IMR-90 (cell line): ENCODE data around the gene NXPH2. TPM values are rescaled to one million over a fixed set of nuclear protein-coding genes. Genes with fewer than 3 reads are reported as not detected.

Source experiments
- ATAC-seq: fragments of 200-7000 bp; cut with Tn5 transposase; 2 replicates; pipeline ENCODE4 v1.9.1; 2020; ENCODE audit warnings: low read depth, mild to moderate bottlenecking, moderate library complexity
- BruUV-seq: library from RNA; stranded (reverse); fragments of 400-500 nt; replicated peaks from 2 replicates; lab custom pipeline; 2021; lab: Mats Ljungman, UMichigan
- CTCF ChIA-PET: fragments of 300-600 bp; formaldehyde crosslinking; extraction: SDS; loops from one replicate; lab custom pipeline; 2021; ENCODE audit warnings: antibody characterized with exemption; lab: Yijun Ruan, JAX
- POLR2A ChIA-PET: fragments of 300-600 bp; sonication (Branson Sonifier 250); formaldehyde crosslinking; loops from one replicate; lab custom pipeline; 2022; ENCODE audit warnings: antibody characterized with exemption; ENCODE audit not compliant: unreplicated experiment; lab: Charles Lee
- DNase-seq: peaks from one replicate; pipeline ENCODE4 v3.0.0; 2013
- H2AFZ ChIP-seq: replicated peaks from 2 replicates; pipeline ENCODE3; 2013; ENCODE audit warnings: low read length, mild to moderate bottlenecking; ENCODE audit not compliant: poor library complexity
- H2AK5ac ChIP-seq: 2 replicates; pipeline ENCODE4 v1.6.1; 2013; ENCODE audit warnings: low read depth, low read length, inconsistent platforms
- H2AK9ac ChIP-seq: replicated peaks from 2 replicates; pipeline ENCODE3; 2013; ENCODE audit warnings: mild to moderate bottlenecking, low read depth, low read length, moderate library complexity; ENCODE audit not compliant: poor library complexity
- H2BK120ac ChIP-seq: 2 replicates; pipeline ENCODE4 v1.6.1; 2013; ENCODE audit warnings: low read depth, low read length, inconsistent platforms
- H2BK15ac ChIP-seq: 3 replicates; pipeline ENCODE4 v1.6.1; 2013; ENCODE audit warnings: low read depth, low read length, inconsistent platforms
- H2BK20ac ChIP-seq: 2 replicates; pipeline ENCODE4 v1.6.1; 2013; ENCODE audit warnings: low read depth, mild to moderate bottlenecking, inconsistent platforms, low read length, moderate library complexity
- H2BK5ac ChIP-seq: 2 replicates; pipeline ENCODE4 v1.6.1; 2013; ENCODE audit warnings: mild to moderate bottlenecking, low read depth, low read length, inconsistent platforms; ENCODE audit not compliant: poor library complexity, severe bottlenecking
- H3K14ac ChIP-seq: replicated peaks from 2 replicates; pipeline ENCODE4 v1.6.1; 2013; ENCODE audit warnings: low read depth, low read length, inconsistent platforms
- H3K18ac ChIP-seq: 2 replicates; pipeline ENCODE4 v1.6.1; 2013; ENCODE audit warnings: low read depth, low read length, control low read depth
- H3K23ac ChIP-seq: 2 replicates; pipeline ENCODE4 v1.6.1; 2013; ENCODE audit warnings: low read depth, low read length, inconsistent platforms
- H3K27ac ChIP-seq: 2 replicates; pipeline ENCODE4 v1.5.1; 2013; ENCODE audit warnings: mild to moderate bottlenecking, control low read depth, low read length; ENCODE audit not compliant: insufficient read depth
- H3K27me3 ChIP-seq: 2 replicates; pipeline ENCODE4 v1.6.1; 2013; ENCODE audit warnings: low read length; ENCODE audit not compliant: control insufficient read depth, insufficient read depth
- H3K36me3 ChIP-seq: 2 replicates; pipeline ENCODE4 v1.6.1; 2013; ENCODE audit warnings: low read length, mixed read lengths; ENCODE audit not compliant: control insufficient read depth, insufficient read depth
- H3K4ac ChIP-seq: 2 replicates; pipeline ENCODE4 v1.6.1; 2013; ENCODE audit warnings: low read depth, low read length, inconsistent platforms
- H3K4me1 ChIP-seq: 2 replicates; pipeline ENCODE4 v1.6.1; 2013; ENCODE audit warnings: low read length, mixed read lengths; ENCODE audit not compliant: control insufficient read depth, insufficient read depth
- H3K4me2 ChIP-seq: 2 replicates; pipeline ENCODE4 v1.6.1; 2013; ENCODE audit warnings: low read depth, mild to moderate bottlenecking, control low read depth, low read length, moderate library complexity
- H3K4me3 ChIP-seq: 2 replicates; pipeline ENCODE4 v1.5.1; 2013; ENCODE audit warnings: low read depth, mild to moderate bottlenecking, control low read depth, low read length, moderate library complexity; ENCODE audit not compliant: insufficient read depth
- H3K56ac ChIP-seq: 2 replicates; pipeline ENCODE4 v1.6.1; 2013; ENCODE audit warnings: low read length, inconsistent platforms; ENCODE audit not compliant: insufficient read depth; ENCODE audit errors: extremely low read depth
- H3K79me1 ChIP-seq, 2 experiments: 2 replicates each; pipeline ENCODE4 v1.6.1; 2013; ENCODE audit warnings: low read length in 2 of 2, inconsistent platforms in 1 of 2, low read depth in 1 of 2
- H3K9ac ChIP-seq: 2 replicates; pipeline ENCODE4 v1.6.1; 2013; ENCODE audit warnings: low read depth, low read length, control low read depth
- H3K9me1 ChIP-seq: 2 replicates; pipeline ENCODE4 v1.6.1; 2013; ENCODE audit warnings: low read length, inconsistent platforms; ENCODE audit not compliant: insufficient read depth
- H3K9me3 ChIP-seq: 2 replicates; pipeline ENCODE4 v1.6.1; 2013; ENCODE audit warnings: low read length; ENCODE audit not compliant: control insufficient read depth, insufficient read depth
- H4K20me1 ChIP-seq: 2 replicates; pipeline ENCODE4 v1.6.1; 2013; ENCODE audit warnings: low read length, inconsistent platforms; ENCODE audit not compliant: insufficient read depth
- H4K5ac ChIP-seq: 2 replicates; pipeline ENCODE4 v1.6.1; 2013; ENCODE audit warnings: mild to moderate bottlenecking, low read depth, low read length, control low read depth
- H4K8ac ChIP-seq, 2 experiments: 2 replicates each; pipeline ENCODE4 v1.6.1; 2013; ENCODE audit warnings: low read depth in 2 of 2, low read length in 2 of 2, control low read depth in 1 of 2, inconsistent platforms in 1 of 2
- H4K91ac ChIP-seq: 2 replicates; pipeline ENCODE4 v1.6.1; 2013; ENCODE audit warnings: low read depth, low read length, inconsistent platforms; ENCODE audit not compliant: insufficient read depth
- CEBPB ChIP-seq: IDR thresholded peaks from 2 replicates; pipeline ENCODE4 v1.6.1; 2012; ENCODE audit warnings: low read depth, low read length, improper control_type of control experiment
- CHD1 ChIP-seq: IDR thresholded peaks from 2 replicates; pipeline ENCODE4 v1.6.1; 2012; ENCODE audit warnings: low read depth, low read length, improper control_type of control experiment
- ELK1 ChIP-seq: fragments of 150-350 bp; IDR thresholded peaks from 2 replicates; pipeline ENCODE4 v1.6.1; 2016; ENCODE audit warnings: low read depth, mild to moderate bottlenecking, low read length, moderate library complexity, borderline replicate concordance
- RAD21 ChIP-seq: IDR thresholded peaks from 2 replicates; pipeline ENCODE4 v1.6.1; 2012; ENCODE audit warnings: low read length, improper control_type of control experiment
- SMC3 ChIP-seq: fragments of 150-350 bp; IDR thresholded peaks from 2 replicates; pipeline ENCODE4 v1.6.1; 2016; ENCODE audit warnings: low read depth, mild to moderate bottlenecking, antibody characterized with exemption, low read length, moderate library complexity
- WGBS, 2 experiments: methylation state at CpG; one replicate each; pipeline versions ENCODE4 v1.1.5 to v1.1.7; 2013; ENCODE audit warnings: missing lambda C conversion rate in 2 of 2; ENCODE audit not compliant: insufficient read length in 1 of 2; ENCODE audit errors: extremely low coverage in 2 of 2; 5-methylcytosine and 5-hydroxymethylcytosine counted together
- dilution Hi-C: fragments of 300-500 bp; cut with HindIII; formaldehyde crosslinking; loops from one replicate; pipeline ENCODE4 v1.14.3; 2018; ENCODE audit warnings: low sequenced_read_pairs; ENCODE audit not compliant: unreplicated experiment
- in situ Hi-C: fragments of 300-500 bp; cut with MboI; formaldehyde crosslinking; loops from 3 replicates; pipeline ENCODE4 v1.14.3; 2019; ENCODE audit warnings: low sequenced_read_pairs, inconsistent platforms, mixed read lengths
- intact Hi-C: fragments of 100-400 bp; cut with micrococcal nuclease; formaldehyde crosslinking; loops from 2 replicates; pipeline ENCODE4 v1.10.0; 2022
- polyA plus RNA-seq, 3 experiments: library from polyadenylated mRNA; depleted of rRNA; stranded (reverse); fragments of >200 nt; gene quantifications; 2 replicates each; pipeline ENCODE4 v1.2.3, GENCODE V29; 2012; ENCODE audit warnings: low replicate concordance in 1 of 3
- total RNA-seq: library from RNA; depleted of rRNA; stranded (reverse); fragments of >200 nt; gene quantifications from 2 replicates; pipeline ENCODE4 v1.2.3, GENCODE V29; 2012
- TF ChIP-seq, protein P1 (sequence below): conservative IDR thresholded peaks from 2 replicates; pipeline ENCODE4 v1.5.1; 2012; ENCODE audit warnings: mild to moderate bottlenecking, low read depth, low read length, improper control_type of control experiment

Gene NXPH2
- total and polyA plus RNA-seq, 2 of the 4 experiments (the other 2 are of a cell fraction): not detected

- dilution Hi-C loops (no loop called here), intact Hi-C loops (no loop called here), in situ Hi-C loops (no loop called here)
- no peak overlapping the region for H3K4me2 ChIP-seq
- H3K27ac ChIP-seq: no peak overlapping the region
- no peak overlapping the region for H2AFZ ChIP-seq
- no peak overlapping the region for H3K56ac ChIP-seq
- H3K4me1 ChIP-seq: no peaks in the 10 kb centered on the region
- H3K9me3 ChIP-seq: no peaks in the 10 kb centered on the region
- no peak overlapping the region for H3K9ac ChIP-seq
- ChIA-PET CTCF (interaction anchor here (0.6 kb wide), 1 partner anchor 77 kb away, joined by 3 read pairs; no protein-coding TSS in a partner anchor), POLR2A (no interaction called here)
- no peak for ATAC-seq
- H2BK5ac ChIP-seq: no peak overlapping the region
- no peak overlapping the region for H2AK9ac ChIP-seq
- no peak overlapping the region for H3K14ac ChIP-seq
- no peaks in the 10 kb centered on the region for H4K20me1 ChIP-seq
- no peak overlapping the region for H2BK120ac ChIP-seq
- no peak overlapping the region for H4K8ac ChIP-seq
- H3K23ac ChIP-seq: no peak overlapping the region
- H3K79me1 ChIP-seq: no peaks in the 10 kb centered on the region
- no peak overlapping the region for H3K18ac ChIP-seq
- no peaks in the 10 kb centered on the region for H3K27me3 ChIP-seq
- no peaks in the 10 kb centered on the region for H3K9me1 ChIP-seq
- no peak overlapping the region for H3K4me3 ChIP-seq
- H4K5ac ChIP-seq: no peak overlapping the region
- no peaks in the 10 kb centered on the region for H3K36me3 ChIP-seq
- no TSS peak for BruUV-seq
- no peak overlapping the region for H2BK15ac ChIP-seq
- no peak overlapping the region for H3K4ac ChIP-seq
- TF ChIP-seq CEBPB (peak; percentile 74), RAD21 (no peak), ELK1 (no peak), SMC3 (no peak), CHD1 (no peak)
- TF ChIP-seq, protein P1, sequence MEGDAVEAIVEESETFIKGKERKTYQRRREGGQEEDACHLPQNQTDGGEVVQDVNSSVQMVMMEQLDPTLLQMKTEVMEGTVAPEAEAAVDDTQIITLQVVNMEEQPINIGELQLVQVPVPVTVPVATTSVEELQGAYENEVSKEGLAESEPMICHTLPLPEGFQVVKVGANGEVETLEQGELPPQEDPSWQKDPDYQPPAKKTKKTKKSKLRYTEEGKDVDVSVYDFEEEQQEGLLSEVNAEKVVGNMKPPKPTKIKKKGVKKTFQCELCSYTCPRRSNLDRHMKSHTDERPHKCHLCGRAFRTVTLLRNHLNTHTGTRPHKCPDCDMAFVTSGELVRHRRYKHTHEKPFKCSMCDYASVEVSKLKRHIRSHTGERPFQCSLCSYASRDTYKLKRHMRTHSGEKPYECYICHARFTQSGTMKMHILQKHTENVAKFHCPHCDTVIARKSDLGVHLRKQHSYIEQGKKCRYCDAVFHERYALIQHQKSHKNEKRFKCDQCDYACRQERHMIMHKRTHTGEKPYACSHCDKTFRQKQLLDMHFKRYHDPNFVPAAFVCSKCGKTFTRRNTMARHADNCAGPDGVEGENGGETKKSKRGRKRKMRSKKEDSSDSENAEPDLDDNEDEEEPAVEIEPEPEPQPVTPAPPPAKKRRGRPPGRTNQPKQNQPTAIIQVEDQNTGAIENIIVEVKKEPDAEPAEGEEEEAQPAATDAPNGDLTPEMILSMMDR: no peak
- H4K91ac ChIP-seq: no peak overlapping the region
- no peak overlapping the region for H2AK5ac ChIP-seq
- DNase-seq: no peak
- no CpG with 5 or more reads among the region's 3 CpGs for WGBS, 2 experiments
- H2BK20ac ChIP-seq: no peak overlapping the region
These were observed 39.8 kb upstream of the NXPH2 start for GRCh38 chr2:138819964-138820363.
